Motor neuron (in vitro differentiated cells): ENCODE results near the gene AK5. TPM values are rescaled to one million over a fixed set of nuclear protein-coding genes. Genes with fewer than 3 reads are reported as not detected.
A peak's percentile ranks its signal among the peaks of the same experiment; 100 is the strongest.
"Not testable (repeated sequence)": the region's sequence is repeated elsewhere in the genome, so short reads cannot be mapped to it uniquely, and the experiment has no call there.

Experiments used
- ATAC-seq, 8 experiments: fragments of 200-7000 bp; cut with Tn5 transposase; replicated peaks in 6 of 8; 2 replicates each; pipeline ENCODE4 v1.8.0; 2021; ENCODE audit warnings: mild to moderate bottlenecking in 8 of 8, moderate library complexity in 8 of 8
- H3K27ac ChIP-seq, 2 donors: fragments of 250-450 bp; sonication (Bioruptor Pico); 2 replicates each; pipeline ENCODE4 v1.9.0; 2021; ENCODE audit warnings: antibody characterized with exemption in 2 of 2, mild to moderate bottlenecking in 2 of 2, moderate library complexity in 1 of 2
- H3K4me1 ChIP-seq, 2 donors: fragments of 250-450 bp; sonication (Bioruptor Pico); replicated peaks in 1 of 2; 2 replicates each; pipeline ENCODE4 v1.6.1; 2021; ENCODE audit warnings: antibody characterized with exemption in 2 of 2, mild to moderate bottlenecking in 2 of 2, moderate library complexity in 1 of 2
- H3K4me3 ChIP-seq, 5 donors: fragments of 250-450 bp; sonication (Bioruptor Pico); 2 replicates each; pipeline ENCODE4 v1.9.0; 2021; ENCODE audit warnings: antibody characterized with exemption in 5 of 5, mild to moderate bottlenecking in 5 of 5, moderate library complexity in 4 of 5
- WGBS, 10 experiments: fragments of 450-650 bp; shearing (Covaris generic); methylation state at CpG; one replicate each; pipeline ENCODE4 v1.0.0; 2022; 5-methylcytosine and 5-hydroxymethylcytosine counted together
- in situ Hi-C, 9 experiments: fragments of 400-800 bp; cut with MboI; loops; one replicate each; pipeline ENCODE4 v1.15.0; 2021; ENCODE audit warnings: low sequenced_read_pairs in 9 of 9, low pct_unique_long_range_greater_than_20kb in 2 of 9; ENCODE audit not compliant: unreplicated experiment in 9 of 9
- total RNA-seq, 8 experiments: library from RNA; unstranded; fragments of 300-600 nt; gene quantifications; 2 replicates each; pipeline versions ENCODE4 v1.2.3 to v1.2.4, GENCODE V29; 2022

The AK5 gene
- total RNA-seq, 8 experiments from 2014 or later: 0.31 to 21.2 (median 4.3) TPM

DNA sequence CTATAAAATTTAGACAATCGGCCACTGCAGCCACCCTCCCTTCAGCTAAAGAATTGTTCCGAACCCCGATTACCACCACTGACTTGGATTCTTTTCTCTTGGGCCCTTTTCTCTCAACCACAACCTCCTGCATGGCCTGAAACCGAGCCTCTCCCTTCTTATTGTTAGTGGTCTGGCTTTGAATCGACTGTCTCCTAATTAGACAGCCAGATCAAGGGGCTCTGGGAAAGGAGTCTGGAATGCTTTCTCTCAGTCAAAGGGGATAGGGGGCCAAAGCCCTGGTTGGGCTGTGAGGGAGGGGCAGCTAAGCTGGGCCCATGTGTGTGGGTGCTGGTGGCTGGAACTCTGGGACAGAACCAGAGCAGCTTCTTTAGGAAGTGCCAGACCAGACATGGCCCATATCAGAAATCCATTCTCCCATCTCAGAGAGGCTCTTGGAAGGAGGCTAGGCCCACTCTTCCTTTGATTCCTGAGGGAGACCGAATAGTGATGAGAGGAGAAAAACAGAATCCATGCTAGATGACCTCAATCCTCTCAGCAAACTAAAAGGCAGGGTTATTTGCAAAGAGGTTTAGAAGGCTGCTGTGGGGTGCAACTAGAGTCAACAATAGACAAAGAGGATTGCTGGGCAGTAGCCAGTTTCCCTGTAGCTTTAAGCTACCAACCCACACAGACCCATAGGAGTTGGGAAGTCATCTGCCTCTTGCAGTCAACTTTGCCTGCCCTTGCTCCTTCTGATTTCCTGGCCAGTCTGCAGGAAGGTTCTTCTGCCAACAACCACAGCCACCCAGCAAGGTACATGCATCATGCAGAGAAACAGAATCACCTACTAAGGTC is 117.6 kb downstream of the AK5 start:
- Histone ChIP-seq H3K4me3 (no peak overlapping the region), H3K4me1 (no peaks in the 10 kb centered on the region), H3K27ac (no peak overlapping the region)
- 56 to 87% (median 81%) methylated on average over 1 to 6 of the region's 6 CpGs; no CpG with 5 or more reads in 2 of the 10 experiments for WGBS, 10 experiments
- in situ Hi-C loops: no loop called here
- peak in 1 of 8 experiments; percentile 39 for ATAC-seq

DNA sequence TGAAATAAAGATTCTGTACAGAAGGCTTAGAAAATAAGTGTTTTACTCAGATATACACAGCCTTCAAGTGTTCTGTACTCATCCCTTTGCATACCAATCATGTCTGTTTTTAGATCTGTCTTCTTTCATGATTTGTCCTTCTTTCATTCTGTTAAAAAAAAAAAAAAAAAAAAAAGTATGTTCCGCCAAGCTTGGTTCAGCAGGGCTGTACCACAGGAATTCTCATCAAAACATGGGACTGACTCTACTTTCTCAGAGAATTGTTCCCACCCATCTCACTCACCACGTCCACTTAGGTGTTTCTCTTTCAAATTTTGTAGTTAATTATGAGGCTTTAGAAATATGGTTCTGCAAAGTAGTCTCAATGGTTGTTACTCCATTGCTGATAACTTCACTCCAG is 119.0 kb downstream of the AK5 start:
- H3K27ac ChIP-seq: no peak overlapping the region
- no peak for ATAC-seq
- in situ Hi-C loops: no loop called here
- 60 to 100% (median 80%) methylated on average over 1 to 2 of the region's 2 CpGs; no CpG with 5 or more reads in 3 of the 10 experiments for WGBS, 10 experiments
- no peaks in the 10 kb centered on the region for H3K4me1 ChIP-seq
- H3K4me3 ChIP-seq: no peak overlapping the region

DNA sequence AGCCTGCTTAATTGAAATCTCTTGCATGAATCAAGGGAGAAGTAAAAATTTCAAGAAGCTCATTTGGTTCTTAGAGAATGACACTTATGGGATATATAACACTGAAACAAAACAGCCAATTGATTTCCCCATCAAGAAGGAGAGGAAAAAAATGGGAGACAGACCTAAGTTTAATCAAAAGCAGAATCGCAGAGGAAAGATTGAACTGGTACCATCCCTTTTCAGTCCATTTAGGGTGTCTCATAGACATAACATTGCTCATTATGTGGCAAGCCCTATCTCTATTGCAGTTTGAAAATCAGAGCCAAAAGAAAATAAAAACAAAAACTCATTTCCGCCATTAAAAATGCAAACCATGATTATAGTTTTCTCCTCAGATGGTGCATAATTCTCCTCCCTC is 119.6 kb downstream of the AK5 start:
- H3K27ac ChIP-seq: no peak overlapping the region
- ATAC-seq: no peak
- H3K4me3 ChIP-seq: no peak overlapping the region
- in situ Hi-C loops: no loop called here
- no peaks in the 10 kb centered on the region for H3K4me1 ChIP-seq
- 71 to 100% (median 95%) methylated on average over 1 to 2 of the region's 2 CpGs; no CpG with 5 or more reads in 1 of the 10 experiments for WGBS, 10 experiments

DNA sequence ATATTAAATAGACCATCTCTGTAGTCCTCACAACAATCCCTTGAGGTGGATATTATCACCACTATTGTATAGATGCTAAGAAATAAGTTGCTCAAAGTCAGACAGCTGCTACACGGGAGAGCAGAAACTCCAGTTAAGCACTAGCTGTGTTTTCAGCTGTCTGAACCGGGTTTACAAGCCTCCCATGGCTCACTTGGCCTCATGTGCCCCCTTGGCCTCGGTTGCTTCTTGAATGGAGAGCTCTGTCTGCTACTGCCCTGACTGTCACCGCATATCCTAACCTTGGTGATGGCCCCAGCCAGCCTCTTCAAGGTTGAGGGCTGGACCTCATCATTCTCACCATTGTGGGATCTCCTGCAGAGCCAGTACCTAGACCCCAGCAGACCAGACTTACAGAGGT is 123.4 kb downstream of the AK5 start:
- H3K4me1 ChIP-seq: no peaks in the 10 kb centered on the region
- ATAC-seq: no peak
- 80 to 100% (median 95%) methylated on average over 1 to 4 of the region's 4 CpGs; no CpG with 5 or more reads in 4 of the 10 experiments for WGBS, 10 experiments
- in situ Hi-C loops: no loop called here
- H3K4me3 ChIP-seq: no peak overlapping the region
- no peak overlapping the region for H3K27ac ChIP-seq

DNA sequence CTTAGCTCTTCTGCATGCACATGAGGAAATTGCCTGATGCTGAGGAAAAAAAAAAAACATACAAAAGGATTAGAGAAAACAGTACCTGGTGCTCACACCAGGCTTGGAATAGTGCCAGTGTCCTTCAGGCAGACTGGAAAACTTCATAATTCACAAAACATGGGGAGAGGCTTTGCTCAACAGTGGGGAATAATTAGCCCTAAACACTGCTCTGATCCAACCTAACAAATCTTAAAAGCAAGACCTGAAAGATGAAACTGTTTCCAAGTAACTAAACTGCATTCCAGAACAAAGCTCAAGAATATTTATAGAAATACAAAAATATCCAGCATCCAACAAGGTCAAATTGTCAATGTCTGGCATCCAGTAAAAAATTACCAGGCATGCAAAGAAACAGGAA is 124.8 kb downstream of the AK5 start:
- H3K4me1 ChIP-seq: no peaks in the 10 kb centered on the region
- no peak overlapping the region for H3K4me3 ChIP-seq
- in situ Hi-C loops: no loop called here
- H3K27ac ChIP-seq: no peak overlapping the region
- no peak for ATAC-seq

DNA sequence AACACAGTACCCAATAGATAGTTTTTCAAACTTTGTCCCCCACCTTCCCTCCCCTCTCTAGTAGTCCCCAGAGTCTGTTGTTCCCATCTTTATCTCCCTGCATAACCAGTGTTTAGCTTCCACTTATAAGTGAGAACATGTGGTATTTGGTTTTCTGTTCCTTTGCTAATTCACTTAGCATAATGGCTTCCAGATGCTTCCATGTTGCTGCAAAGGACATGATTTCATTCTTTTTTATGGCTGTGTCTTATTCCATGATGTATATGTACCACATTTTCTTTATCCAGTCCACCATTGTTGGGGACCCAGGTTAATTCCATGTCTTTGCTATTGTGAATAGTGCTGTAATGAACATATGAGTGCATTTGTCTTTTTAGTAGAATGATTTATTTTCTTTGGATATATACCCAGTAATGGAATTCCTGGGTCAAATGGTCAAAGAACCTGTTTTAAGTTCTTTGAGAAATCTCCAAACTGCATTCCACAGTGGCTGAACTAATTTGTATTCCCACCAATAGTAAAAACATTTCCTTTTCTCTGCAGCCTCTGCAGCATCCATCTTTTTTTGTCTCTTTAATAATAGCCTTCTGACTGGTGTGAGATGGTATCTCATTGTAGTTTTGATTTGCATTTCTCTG is 126.0 kb downstream of the AK5 start:
- in situ Hi-C loops: no loop called here
- Histone ChIP-seq H3K27ac (no peak overlapping the region), H3K4me3 (no peak overlapping the region), H3K4me1 (peaks cover 9 to 10% of the 10 kb centered on the region in 2 donors)
- ATAC-seq: peak in 1 of 8 experiments; percentile 34

DNA sequence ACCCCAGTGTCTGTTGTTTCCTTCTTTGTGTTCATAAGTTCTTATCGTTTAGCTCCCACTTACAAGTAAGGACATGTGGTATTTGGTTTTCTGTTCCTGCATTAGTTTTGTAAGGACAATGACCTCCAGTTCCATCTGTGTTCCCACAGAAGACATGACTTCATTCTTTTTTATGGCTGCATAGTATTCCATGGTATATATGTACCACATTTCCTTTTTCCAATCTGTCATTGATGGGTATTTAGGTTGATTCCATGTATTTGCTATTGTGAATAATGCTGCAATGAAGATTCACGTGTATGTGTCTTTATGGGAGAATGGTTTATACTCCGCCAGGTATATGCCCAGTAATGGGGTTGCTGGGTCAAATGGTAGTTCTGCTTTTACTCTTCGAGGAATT is 127.1 kb downstream of the AK5 start:
- whole genome bisulfite sequencing, 10 experiments: 63 to 100% (median 83%) methylated on average over 2 to 4 of the region's 4 CpGs
- H3K27ac ChIP-seq, ATAC-seq, H3K4me3 ChIP-seq, in situ Hi-C loops: not testable (repeated sequence)
- peaks cover 17 to 18% of the 10 kb centered on the region in 2 donors for H3K4me1 ChIP-seq

DNA sequence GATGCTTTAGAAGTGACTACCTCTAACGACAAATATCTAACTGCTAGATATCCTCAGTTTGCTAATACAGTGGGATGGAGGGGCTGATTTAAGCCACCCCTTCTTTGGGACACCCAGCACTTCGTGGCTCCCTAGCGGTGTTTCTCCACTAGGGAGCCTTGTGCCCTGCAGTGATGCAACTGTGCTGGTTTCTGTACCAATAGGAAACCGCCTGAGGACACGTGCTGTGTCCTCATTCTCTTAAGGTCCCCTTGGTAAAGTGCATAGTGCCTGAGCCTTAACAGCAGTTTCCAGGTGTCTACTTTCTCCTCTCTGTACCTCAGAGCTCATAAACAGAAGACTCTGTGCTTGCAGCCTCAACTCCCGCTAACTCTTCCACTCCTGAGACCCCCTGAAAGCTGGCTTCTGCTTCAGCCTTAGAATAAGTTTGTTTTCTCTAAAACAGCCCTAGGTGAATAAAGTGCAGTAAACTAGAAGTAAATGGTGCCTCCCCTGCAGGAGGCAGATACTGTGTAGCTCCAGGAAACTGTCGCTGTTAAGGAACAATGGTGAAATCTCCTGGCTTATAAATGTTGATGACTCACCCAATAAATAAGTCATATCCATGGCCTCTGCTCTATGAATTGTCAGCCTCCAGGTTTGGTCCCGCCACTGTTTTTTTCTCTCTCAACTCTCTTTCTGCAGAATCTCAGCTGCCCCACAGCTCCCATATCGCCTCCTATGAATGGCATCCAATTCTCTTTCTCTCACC is 130.4 kb downstream of the AK5 start:
- Histone ChIP-seq H3K4me3 (no peak overlapping the region), H3K4me1 (peaks cover 17 to 18% of the 10 kb centered on the region in 2 donors), H3K27ac (peak overlapping the region in 1 of 2 donors; percentile 37)
- in situ Hi-C loops: no loop called here
- WGBS, 10 experiments: 46 to 100% (median 79%) methylated on average over 1 to 9 of the region's 9 CpGs; no CpG with 5 or more reads in 1 of the 10 experiments
- ATAC-seq: peak in 5 of 8 experiments; percentile 84 to 93 (median 89)

DNA sequence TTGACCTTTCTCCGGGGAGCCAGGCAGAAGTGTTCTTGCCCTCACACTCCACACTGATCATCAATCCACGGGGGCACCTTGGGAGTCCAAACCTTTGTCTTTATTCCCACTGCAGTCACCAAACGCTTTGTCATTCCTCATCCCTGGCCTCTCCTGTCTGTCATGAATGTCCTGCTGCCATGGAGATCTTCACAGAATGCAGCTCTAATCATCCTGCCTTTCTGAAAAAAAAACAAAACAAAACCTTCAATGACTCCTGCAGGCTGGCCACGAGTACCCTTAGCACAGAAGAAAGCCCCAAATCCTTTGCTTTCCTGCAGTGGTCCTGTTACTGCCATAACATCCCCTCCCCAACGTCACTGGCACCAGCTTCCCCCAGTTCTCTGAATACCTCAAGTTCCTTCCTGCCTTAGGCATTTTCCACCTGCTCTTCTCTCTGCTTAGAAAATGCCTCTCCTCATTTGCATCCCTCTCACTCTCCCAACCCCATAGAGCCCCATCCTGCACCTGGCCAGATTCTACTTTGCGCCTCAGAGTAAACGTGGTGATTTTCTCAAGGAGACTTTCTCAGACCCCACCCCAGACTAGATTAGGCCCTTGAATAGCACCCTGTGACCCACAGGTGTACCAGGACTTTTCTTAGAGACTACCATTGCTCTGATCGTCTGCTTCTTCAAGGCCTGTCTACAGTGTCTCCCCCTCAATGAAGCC is 131.2 kb downstream of the AK5 start:
- 0 to 66% (median 26%) methylated on average over 1 to 8 of the region's 8 CpGs; no CpG with 5 or more reads in 2 of the 10 experiments for WGBS, 10 experiments
- Histone ChIP-seq H3K4me1 (peaks cover 17 to 18% of the 10 kb centered on the region in 2 donors), H3K27ac (peak overlapping the region in 1 of 2 donors; percentile 54), H3K4me3 (no peak overlapping the region)
- peak in 5 of 8 experiments; percentile 81 to 86 (median 84) for ATAC-seq
- in situ Hi-C loops: no loop called here

DNA sequence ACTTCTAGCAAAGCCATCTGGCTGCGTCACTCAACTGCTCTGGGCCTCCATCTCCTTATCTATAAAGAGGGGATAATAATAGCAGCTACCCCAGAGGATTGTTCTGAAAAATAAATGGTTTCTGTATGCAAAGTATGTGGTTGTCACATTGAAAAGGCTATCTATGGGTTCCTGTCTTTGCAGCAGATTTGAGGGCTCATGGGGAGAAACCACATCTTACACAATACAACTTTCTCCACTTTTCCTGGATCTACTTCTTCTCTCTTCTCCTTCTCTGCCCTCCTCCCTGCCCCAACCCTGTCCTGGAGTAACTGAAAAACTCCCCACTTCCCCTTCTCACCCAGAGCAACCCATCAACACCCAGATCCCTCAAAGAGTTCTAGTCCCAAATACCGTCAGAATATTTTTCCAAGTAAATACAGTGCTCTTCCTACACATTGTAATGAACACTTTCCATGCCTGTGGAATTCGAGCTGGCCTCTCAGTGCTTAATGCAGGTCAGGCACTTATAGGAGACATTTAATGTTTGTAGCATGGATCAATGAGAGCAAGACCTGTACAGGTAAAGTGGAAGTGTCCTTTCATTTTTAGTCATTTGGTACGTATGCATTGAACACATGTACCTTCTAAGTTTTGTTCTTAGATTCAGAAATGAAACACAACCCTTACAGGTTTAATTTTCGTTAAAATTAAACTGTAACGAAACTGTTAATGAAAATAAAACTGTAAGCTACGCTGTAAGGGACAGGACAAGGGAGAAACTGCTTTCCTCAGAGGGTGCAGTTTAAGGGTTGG is 131.9 kb downstream of the AK5 start:
- WGBS, 10 experiments: 54 to 93% (median 84%) methylated on average over 3 to 7 of the region's 7 CpGs
- no peak for ATAC-seq
- in situ Hi-C loops: no loop called here
- Histone ChIP-seq H3K4me3 (no peak overlapping the region), H3K27ac (peak overlapping the region in 1 of 2 donors; percentile 54), H3K4me1 (peaks cover 17 to 18% of the 10 kb centered on the region in 2 donors)

DNA sequence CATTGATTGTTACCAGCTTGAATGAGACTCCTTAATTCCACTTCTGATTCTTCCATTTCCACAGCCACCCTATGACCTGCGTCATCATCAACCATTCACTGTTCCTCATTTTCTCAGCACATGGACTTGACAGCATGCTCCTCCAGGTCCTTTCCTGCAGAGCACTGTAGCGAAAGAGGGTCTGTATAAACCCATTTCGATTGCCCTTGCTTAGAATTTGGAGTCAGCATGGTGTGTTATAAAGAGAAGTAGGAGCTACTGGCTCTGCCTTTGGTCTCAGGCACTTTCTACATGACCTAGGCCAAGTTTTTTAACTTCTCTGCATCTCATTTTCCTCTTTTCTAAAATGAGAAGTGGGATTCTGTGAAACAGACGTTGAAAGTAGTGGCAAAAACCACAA is 133.8 kb downstream of the AK5 start:
- WGBS, 10 experiments: 28 to 100% (median 77%) methylated on average over 1 to 4 of the region's 4 CpGs
- Histone ChIP-seq H3K4me3 (no peak overlapping the region), H3K27ac (no peak overlapping the region), H3K4me1 (peaks cover 17 to 18% of the 10 kb centered on the region in 2 donors)
- no peak for ATAC-seq
- in situ Hi-C loops: no loop called here
